ENCODE results near the gene SIRPA.
"Not testable (repeated sequence)": the region's sequence is repeated elsewhere in the genome, so short reads cannot be mapped to it uniquely, and the experiment has no call there.

The SIRPA gene

GRCh38 chr20:1909097-1909496 is 13.9 kb downstream of the SIRPA start:
- DNase-seq: no peak

GRCh38 chr20:1911536-1911935 is 16.3 kb downstream of the SIRPA start:
- DNase-seq: no peak

- DNase-seq: no peak
Observed at GRCh38 chr20:1912053-1912452, 16.8 kb downstream of the SIRPA start.

GRCh38 chr20:1912646-1913045 is 17.4 kb downstream of the SIRPA start:
- no peak for DNase-seq

GRCh38 chr20:1915233-1915632 is 20.0 kb downstream of the SIRPA start:
- not testable (repeated sequence) for DNase-seq

- no peak for DNase-seq
Observed at GRCh38 chr20:1915725-1916124, 20.5 kb downstream of the SIRPA start.

GRCh38 chr20:1917786-1918185 is 22.6 kb downstream of the SIRPA start:
- DNase-seq: no peak

GRCh38 chr20:1918491-1919165 is 23.4 kb downstream of the SIRPA start:
- no peak for DNase-seq

GRCh38 chr20:1920252-1920651 is 25.0 kb downstream of the SIRPA start:
- no peak for DNase-seq

GRCh38 chr20:1920826-1921225 is 25.6 kb downstream of the SIRPA start:
- DNase-seq: no peak

- DNase-seq: not testable (repeated sequence)
Observed at GRCh38 chr20:1921985-1922384, 26.8 kb downstream of the SIRPA start.

- DNase-seq: no peak
Observed at GRCh38 chr20:1922786-1923185, 27.6 kb downstream of the SIRPA start.

GRCh38 chr20:1924910-1925861 is 30.0 kb downstream of the SIRPA start:
- DNase-seq: no peak

GRCh38 chr20:1926237-1926636 is 31.0 kb downstream of the SIRPA start:
- no peak for DNase-seq

- DNase-seq: no peak
Observed at GRCh38 chr20:1927217-1927616, 32.0 kb downstream of the SIRPA start.

GRCh38 chr20:1928154-1928553 is 32.9 kb downstream of the SIRPA start:
- DNase-seq: no peak

- DNase-seq: no peak
Observed at GRCh38 chr20:1928782-1929181, 33.6 kb downstream of the SIRPA start.

- no peak for DNase-seq
Observed at GRCh38 chr20:1929460-1929859, 34.3 kb downstream of the SIRPA start.

GRCh38 chr20:1930165-1930564 is 35.0 kb downstream of the SIRPA start:
- no peak for DNase-seq

- no peak for DNase-seq
Observed at GRCh38 chr20:1931830-1932229, 36.6 kb downstream of the SIRPA start.

GRCh38 chr20:1932971-1933370 is 37.8 kb downstream of the SIRPA start:
- no peak for DNase-seq

GRCh38 chr20:1933465-1933870 is 38.3 kb downstream of the SIRPA start:
- no peak for DNase-seq

- no peak for DNase-seq
Observed at GRCh38 chr20:1934156-1934555, 38.9 kb downstream of the SIRPA start.
